Measurements from ENCODE around the gene IGSF9.
A peak's percentile ranks its signal among the peaks of the same experiment; 100 is the strongest.

The IGSF9 gene

DNA sequence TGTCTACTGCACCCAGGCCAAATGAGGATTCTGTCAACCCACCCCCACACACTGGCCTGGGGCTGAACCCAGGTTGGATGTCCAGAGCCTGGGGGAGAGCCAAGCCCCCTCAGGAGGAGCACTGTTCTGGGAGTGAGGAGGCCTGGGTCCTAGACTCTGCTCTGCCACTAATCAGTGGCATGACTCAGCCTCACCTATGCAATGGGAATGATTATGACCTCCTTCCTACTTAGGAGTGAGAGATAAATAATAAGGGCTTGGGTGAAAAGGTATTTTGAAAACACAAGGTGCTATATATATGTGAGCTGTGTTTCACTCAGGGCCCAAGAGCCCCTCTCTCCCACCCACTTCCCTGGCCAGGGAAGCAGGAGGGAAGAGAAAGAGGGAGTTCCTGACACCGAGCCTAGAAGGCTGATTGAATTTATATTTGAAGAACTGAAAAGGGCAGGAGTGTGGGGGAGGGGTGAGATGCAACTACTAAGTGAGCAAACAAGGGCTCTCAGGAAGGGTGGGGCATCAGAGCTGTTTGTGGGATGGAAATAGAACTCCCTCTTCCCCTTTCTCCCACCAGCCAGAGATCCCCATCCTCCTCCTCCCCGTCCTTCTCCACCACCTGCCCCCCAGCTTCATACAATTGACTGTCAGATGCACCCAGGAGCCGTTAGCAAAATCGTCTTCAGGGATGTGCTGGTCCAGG is 8.2 kb downstream of the IGSF9 start:
- 7% methylated on average over 3 of the region's 4 CpGs for WGBS (ENCODE audit: insufficient coverage)
- peak overlapping the region in 2 of 7 experiments; percentile 74 to 76 for H3K4me3 ChIP-seq (ENCODE audit: control insufficient read depth in 1 of 7, extremely low read depth in 1 of 7, insufficient read depth in 4 of 7, low read depth in 2 of 7, low read length in 6 of 7)
- CTCF ChIA-PET: interaction anchor here (1.2 to 9.8 kb wide), 10 partner anchors 10 to 148 kb away, joined by 3 to 108 read pairs (median 9); partner anchors contain the start of genes SLAMF9 and TAGLN2

DNA sequence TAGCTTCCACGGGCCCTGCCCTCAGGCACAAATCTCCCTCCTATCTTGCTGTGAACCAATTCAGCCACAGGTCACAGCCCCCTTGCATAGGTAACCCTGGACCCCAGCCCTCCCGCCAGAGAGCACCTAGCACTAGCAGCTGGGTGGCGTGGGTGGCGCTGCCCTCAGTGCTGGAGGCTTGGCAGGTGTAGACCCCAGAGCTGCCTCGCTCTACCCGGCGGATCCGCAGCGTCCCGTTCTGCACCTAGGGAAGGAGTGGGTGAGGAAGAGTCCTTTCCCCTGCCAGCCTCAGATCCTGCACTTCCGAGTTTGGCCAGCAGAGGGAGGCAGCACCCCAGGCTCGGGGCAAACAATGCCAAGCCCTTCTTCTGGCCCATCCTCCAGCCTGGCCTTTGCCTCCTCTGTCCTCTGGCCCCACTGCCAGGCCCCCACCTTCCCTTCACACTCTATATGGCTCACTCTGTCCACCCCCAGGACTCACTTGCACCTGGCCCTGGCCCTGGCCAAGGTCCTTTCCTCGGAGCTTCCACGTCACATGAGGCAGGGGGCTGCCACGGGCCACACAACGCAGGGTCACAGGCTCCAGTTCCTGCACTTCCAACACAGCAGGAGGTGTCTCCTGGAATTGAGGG is 9.0 kb downstream of the IGSF9 start:
- no peaks in the 10 kb centered on the region for H3K27me3 ChIP-seq (replicated peaks in 2 of 5; ENCODE audit: control insufficient read depth in 4 of 5, insufficient read depth in 5 of 5, low read length in 4 of 5)
- no peaks in the 10 kb centered on the region for H3K9me3 ChIP-seq (ENCODE audit: control extremely low read depth in 1 of 5, control insufficient read depth in 4 of 5, insufficient read depth in 2 of 5, low read depth in 1 of 5, low read length in 4 of 5)
- peaks cover 0 to 2% (median 0%) of the 10 kb centered on the region in 4 experiments for H3K36me3 ChIP-seq (ENCODE audit: control insufficient read depth in 4 of 4, insufficient read depth in 4 of 4, low read length in 3 of 4)
- peak; percentile 56 to 74 (median 66) for DNase-seq
- CTCF ChIA-PET: interaction anchor here (0.6 to 9.8 kb wide), 19 partner anchors 9 to 149 kb away, joined by 3 to 108 read pairs (median 6); partner anchors contain the start of genes KCNJ9, SLAMF9 and TAGLN2
- H3K27ac ChIP-seq (ENCODE audit: insufficient read depth in 1 of 2, low read depth in 1 of 2, low read length in 2 of 2, poor library complexity in 1 of 2, severe bottlenecking in 2 of 2): no peak overlapping the region
- peaks cover 8 to 37% (median 23%) of the 10 kb centered on the region in 4 experiments for H3K4me1 ChIP-seq (ENCODE audit: control extremely low read depth in 1 of 4, control insufficient read depth in 4 of 4, insufficient read depth in 4 of 4, low read length in 3 of 4)
- POLR2A ChIA-PET: interaction anchor here (1.6 kb wide), 1 partner anchor 11 kb away, joined by 7 read pairs; the partner anchor contains the start of gene TAGLN2
- 30% methylated on average over 13 of the region's 16 CpGs for WGBS (ENCODE audit: insufficient coverage)
- H3K4me3 ChIP-seq (ENCODE audit: control insufficient read depth in 1 of 7, extremely low read depth in 1 of 7, insufficient read depth in 4 of 7, low read depth in 2 of 7, low read length in 6 of 7): peak overlapping the region in 1 of 7 experiments; percentile 74

More for the DNA sequence above, 8.2 kb downstream of the IGSF9 start:
- peaks cover 0 to 2% (median 0%) of the 10 kb centered on the region in 4 experiments for H3K36me3 ChIP-seq (ENCODE audit: control insufficient read depth in 4 of 4, insufficient read depth in 4 of 4, low read length in 3 of 4)
- DNase-seq: peak in 1 of 3 donors; percentile 41
- peaks cover 8 to 43% (median 23%) of the 10 kb centered on the region in 4 experiments for H3K4me1 ChIP-seq (ENCODE audit: control extremely low read depth in 1 of 4, control insufficient read depth in 4 of 4, insufficient read depth in 4 of 4, low read length in 3 of 4)
- no peaks in the 10 kb centered on the region for H3K27me3 ChIP-seq (replicated peaks in 2 of 5; ENCODE audit: control insufficient read depth in 4 of 5, insufficient read depth in 5 of 5, low read length in 4 of 5)
- H3K9me3 ChIP-seq (ENCODE audit: control extremely low read depth in 1 of 5, control insufficient read depth in 4 of 5, insufficient read depth in 2 of 5, low read depth in 1 of 5, low read length in 4 of 5): no peaks in the 10 kb centered on the region
- no peak overlapping the region for H3K27ac ChIP-seq (ENCODE audit: insufficient read depth in 1 of 2, low read depth in 1 of 2, low read length in 2 of 2, poor library complexity in 1 of 2, severe bottlenecking in 2 of 2)
- POLR2A ChIA-PET: no interaction called here

DNA sequence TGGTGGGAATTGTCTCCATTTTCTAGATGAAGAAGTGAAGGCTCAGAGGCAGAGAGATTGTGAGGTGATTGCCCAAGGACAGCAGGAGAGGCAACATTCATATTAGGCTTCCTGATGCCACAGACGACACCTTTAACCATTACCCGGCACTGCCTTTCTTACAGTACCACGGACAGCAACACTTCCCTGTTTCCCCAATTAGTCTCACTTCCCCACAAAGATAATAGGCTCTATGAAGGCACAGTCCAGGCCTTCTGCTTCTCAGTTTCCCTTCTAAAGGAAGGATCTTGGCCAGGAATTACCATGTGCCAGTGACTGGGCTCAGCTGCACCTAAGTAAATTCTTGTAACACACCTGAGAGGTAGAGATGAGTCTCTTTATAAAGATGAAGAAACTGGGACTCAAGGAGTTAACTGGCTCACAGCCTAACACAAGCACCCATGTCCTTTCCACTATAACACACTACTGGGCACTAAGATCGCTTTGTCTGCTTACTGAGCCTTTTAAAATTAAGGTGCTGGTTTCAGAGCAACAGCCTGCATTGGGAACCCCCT is 9.6 kb downstream of the IGSF9 start:
- ChIA-PET POLR2A (interaction anchor here (1.6 kb wide), 1 partner anchor 11 kb away, joined by 7 read pairs; the partner anchor contains the start of gene TAGLN2), CTCF (interaction anchor here (0.6 to 9.8 kb wide), 20 partner anchors 9 to 145 kb away, joined by 3 to 108 read pairs (median 6); partner anchors contain the start of genes KCNJ9, SLAMF9 and TAGLN2)
- Histone ChIP-seq H3K27me3 (replicated peaks in 2 of 5; ENCODE audit: control insufficient read depth in 4 of 5, insufficient read depth in 5 of 5, low read length in 4 of 5) (no peaks in the 10 kb centered on the region), H3K27ac (ENCODE audit: insufficient read depth in 1 of 2, low read depth in 1 of 2, low read length in 2 of 2, poor library complexity in 1 of 2, severe bottlenecking in 2 of 2) (no peak overlapping the region), H3K4me1 (ENCODE audit: control extremely low read depth in 1 of 4, control insufficient read depth in 4 of 4, insufficient read depth in 4 of 4, low read length in 3 of 4) (peaks cover 8 to 31% (median 23%) of the 10 kb centered on the region in 4 experiments), H3K4me3 (ENCODE audit: control insufficient read depth in 1 of 7, extremely low read depth in 1 of 7, insufficient read depth in 4 of 7, low read depth in 2 of 7, low read length in 6 of 7) (no peak overlapping the region), H3K9me3 (ENCODE audit: control extremely low read depth in 1 of 5, control insufficient read depth in 4 of 5, insufficient read depth in 2 of 5, low read depth in 1 of 5, low read length in 4 of 5) (no peaks in the 10 kb centered on the region), H3K36me3 (ENCODE audit: control insufficient read depth in 4 of 4, insufficient read depth in 4 of 4, low read length in 3 of 4) (peaks cover 0 to 2% (median 0%) of the 10 kb centered on the region in 4 experiments)
- DNase-seq: peak in 1 of 3 donors; percentile 45
- WGBS (ENCODE audit: insufficient coverage): 44% methylated on average over 3 of the region's 4 CpGs

DNA sequence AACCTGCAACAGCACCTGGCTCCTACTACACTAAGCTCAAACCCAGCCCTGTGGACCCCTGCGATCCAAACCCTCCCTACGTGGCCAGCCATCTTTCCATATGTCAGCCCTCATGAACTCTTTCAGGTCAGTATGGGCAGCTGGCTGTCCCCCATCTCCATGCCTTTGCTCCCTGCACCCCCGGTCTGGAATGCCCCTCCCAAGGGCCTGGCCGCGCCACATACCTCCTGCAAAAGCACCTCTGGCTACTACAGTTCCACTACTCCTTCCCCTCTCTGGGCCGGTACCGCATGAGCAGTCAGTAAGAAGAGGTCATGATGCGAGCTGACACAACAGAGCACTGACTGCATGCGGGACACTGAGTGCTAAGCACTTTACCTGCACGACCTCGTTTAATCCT is 10.1 kb downstream of the IGSF9 start:
- Histone ChIP-seq H3K36me3 (ENCODE audit: control insufficient read depth in 4 of 4, insufficient read depth in 4 of 4, low read length in 3 of 4) (peaks cover 0 to 2% (median 0%) of the 10 kb centered on the region in 4 experiments), H3K4me3 (ENCODE audit: control insufficient read depth in 1 of 7, extremely low read depth in 1 of 7, insufficient read depth in 4 of 7, low read depth in 2 of 7, low read length in 6 of 7) (no peak overlapping the region), H3K27me3 (replicated peaks in 2 of 5; ENCODE audit: control insufficient read depth in 4 of 5, insufficient read depth in 5 of 5, low read length in 4 of 5) (no peaks in the 10 kb centered on the region), H3K4me1 (ENCODE audit: control extremely low read depth in 1 of 4, control insufficient read depth in 4 of 4, insufficient read depth in 4 of 4, low read length in 3 of 4) (peaks cover 8 to 30% (median 23%) of the 10 kb centered on the region in 4 experiments), H3K27ac (ENCODE audit: insufficient read depth in 1 of 2, low read depth in 1 of 2, low read length in 2 of 2, poor library complexity in 1 of 2, severe bottlenecking in 2 of 2) (no peak overlapping the region), H3K9me3 (ENCODE audit: control extremely low read depth in 1 of 5, control insufficient read depth in 4 of 5, insufficient read depth in 2 of 5, low read depth in 1 of 5, low read length in 4 of 5) (no peaks in the 10 kb centered on the region)
- no peak for DNase-seq
- ChIA-PET POLR2A (interaction anchor here (1.6 kb wide), 1 partner anchor 10 kb away, joined by 7 read pairs; the partner anchor contains the start of gene TAGLN2), CTCF (interaction anchor here (1.1 to 9.8 kb wide), 15 partner anchors 8 to 146 kb away, joined by 3 to 108 read pairs (median 6); partner anchors contain the start of genes KCNJ9 and TAGLN2)
- WGBS (ENCODE audit: insufficient coverage): 100% methylated on average over 10 of the region's 11 CpGs

DNA sequence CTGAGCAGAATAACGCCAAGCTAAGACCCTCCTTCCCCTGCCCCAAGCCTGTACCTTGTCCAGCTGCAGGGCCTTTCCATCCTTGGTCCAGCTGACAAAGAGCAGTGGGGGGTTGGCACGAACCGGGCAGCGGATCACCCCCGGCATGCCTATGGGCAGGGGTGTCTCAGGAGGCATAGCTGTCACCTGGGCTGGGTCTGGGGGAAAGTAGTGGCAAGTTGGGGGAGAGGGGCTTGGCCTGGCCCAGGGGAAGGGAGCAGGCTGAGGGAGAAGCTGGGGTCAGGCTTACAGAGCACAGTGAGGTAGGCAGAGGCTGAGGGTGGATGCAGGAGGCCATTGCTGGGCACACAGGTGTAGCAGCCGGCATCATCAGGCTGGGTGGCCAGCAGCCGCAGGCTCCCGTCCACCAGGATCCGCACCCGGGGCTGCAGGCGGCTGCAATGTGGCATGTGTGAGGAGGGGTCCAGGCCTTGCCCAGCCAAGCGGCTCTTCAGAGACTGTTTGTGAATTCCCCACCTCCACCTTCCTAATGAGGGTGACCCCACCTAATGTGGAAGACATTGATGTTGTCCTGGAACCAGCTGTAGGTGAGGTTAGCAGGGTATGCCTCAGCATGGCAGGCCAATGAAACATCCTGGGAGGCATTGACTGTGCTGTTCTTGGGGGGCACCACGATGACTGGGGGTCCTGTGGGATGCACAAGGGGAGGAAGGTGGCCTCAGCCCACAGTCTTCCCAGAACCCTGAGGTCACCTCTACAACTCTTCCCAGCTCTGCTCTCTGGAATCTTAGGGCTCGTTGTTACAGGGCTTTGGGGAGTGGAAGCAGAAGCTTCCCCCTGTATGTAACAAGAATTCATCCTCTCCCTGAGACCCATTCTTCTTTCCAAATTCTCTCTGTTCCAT is 11.0 kb downstream of the IGSF9 start:
- Histone ChIP-seq H3K9me3 (ENCODE audit: control extremely low read depth in 1 of 5, control insufficient read depth in 4 of 5, insufficient read depth in 2 of 5, low read depth in 1 of 5, low read length in 4 of 5) (no peaks in the 10 kb centered on the region), H3K27me3 (replicated peaks in 2 of 5; ENCODE audit: control insufficient read depth in 4 of 5, insufficient read depth in 5 of 5, low read length in 4 of 5) (no peaks in the 10 kb centered on the region), H3K36me3 (ENCODE audit: control insufficient read depth in 4 of 4, insufficient read depth in 4 of 4, low read length in 3 of 4) (peaks cover 0 to 2% (median 0%) of the 10 kb centered on the region in 4 experiments), H3K27ac (ENCODE audit: insufficient read depth in 1 of 2, low read depth in 1 of 2, low read length in 2 of 2, poor library complexity in 1 of 2, severe bottlenecking in 2 of 2) (no peak overlapping the region), H3K4me3 (ENCODE audit: control insufficient read depth in 1 of 7, extremely low read depth in 1 of 7, insufficient read depth in 4 of 7, low read depth in 2 of 7, low read length in 6 of 7) (no peak overlapping the region), H3K4me1 (ENCODE audit: control extremely low read depth in 1 of 4, control insufficient read depth in 4 of 4, insufficient read depth in 4 of 4, low read length in 3 of 4) (peaks cover 8 to 28% (median 23%) of the 10 kb centered on the region in 4 experiments)
- WGBS (ENCODE audit: insufficient coverage): 88% methylated on average over 5 of the region's 14 CpGs
- ChIA-PET POLR2A (interaction anchor here (0.7 kb wide), 1 partner anchor 11 kb away, joined by 3 read pairs; no protein-coding TSS in a partner anchor), CTCF (interaction anchor here (1.1 to 9.8 kb wide), 12 partner anchors 7 to 144 kb away, joined by 3 to 108 read pairs (median 6); partner anchors contain the start of genes IGSF9 and TAGLN2)
- no peak for DNase-seq

DNA sequence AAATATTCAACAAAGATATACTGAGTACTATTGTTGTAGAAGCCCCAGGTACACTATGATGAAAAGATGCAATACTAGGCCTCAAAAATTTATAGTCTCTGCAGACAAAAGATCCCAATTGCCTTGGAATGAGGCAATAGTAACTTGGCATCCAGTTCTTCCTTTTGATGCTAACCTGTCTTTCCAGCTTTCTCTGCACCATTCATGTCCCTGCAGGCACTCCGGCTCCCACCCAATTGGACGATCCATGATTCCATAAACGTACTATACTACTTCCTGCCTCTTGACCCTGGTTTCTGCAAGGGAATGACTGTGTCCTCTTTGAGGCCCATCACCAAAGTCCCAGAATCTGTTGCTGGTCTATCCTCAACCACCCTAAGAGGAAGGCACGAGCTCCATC is 12.1 kb downstream of the IGSF9 start:
- Histone ChIP-seq H3K36me3 (ENCODE audit: control insufficient read depth in 4 of 4, insufficient read depth in 4 of 4, low read length in 3 of 4) (peaks cover 0 to 2% (median 0%) of the 10 kb centered on the region in 4 experiments), H3K9me3 (ENCODE audit: control extremely low read depth in 1 of 5, control insufficient read depth in 4 of 5, insufficient read depth in 2 of 5, low read depth in 1 of 5, low read length in 4 of 5) (no peaks in the 10 kb centered on the region), H3K4me3 (ENCODE audit: control insufficient read depth in 1 of 7, extremely low read depth in 1 of 7, insufficient read depth in 4 of 7, low read depth in 2 of 7, low read length in 6 of 7) (no peak overlapping the region), H3K4me1 (ENCODE audit: control extremely low read depth in 1 of 4, control insufficient read depth in 4 of 4, insufficient read depth in 4 of 4, low read length in 3 of 4) (peaks cover 8 to 27% (median 23%) of the 10 kb centered on the region in 4 experiments), H3K27ac (ENCODE audit: insufficient read depth in 1 of 2, low read depth in 1 of 2, low read length in 2 of 2, poor library complexity in 1 of 2, severe bottlenecking in 2 of 2) (no peak overlapping the region), H3K27me3 (replicated peaks in 2 of 5; ENCODE audit: control insufficient read depth in 4 of 5, insufficient read depth in 5 of 5, low read length in 4 of 5) (no peaks in the 10 kb centered on the region)
- WGBS (ENCODE audit: insufficient coverage): 100% methylated on average over 3 of the region's 4 CpGs
- DNase-seq: no peak
- CTCF ChIA-PET: interaction anchor here (0.6 to 9.8 kb wide), 7 partner anchors 10 to 271 kb away, joined by 3 to 108 read pairs (median 5); partner anchors contain the start of genes IGSF9 and TAGLN2
- POLR2A ChIA-PET: interaction anchor here (0.6 to 0.7 kb wide), 2 partner anchors 17 to 780 kb away, joined by 3 to 6 read pairs; no protein-coding TSS in a partner anchor

Measured in common myeloid progenitor, CD34-positive (primary cell).